HG03575 (cell line): Measurements from ENCODE around the gene RPH3AL.
"Not testable (repeated sequence)": the region's sequence is repeated elsewhere in the genome, so short reads cannot be mapped to it uniquely, and the experiment has no call there.

ENCODE experiments used
- ATAC-seq: cut with Tn5 transposase; IDR thresholded peaks from one replicate; pipeline ENCODE4 v1.9.1; 2021; ENCODE audit not compliant: unreplicated experiment, insufficient number of reproducible peaks, low FRiP score; ENCODE audit errors: extremely low read depth

Gene RPH3AL

DNA sequence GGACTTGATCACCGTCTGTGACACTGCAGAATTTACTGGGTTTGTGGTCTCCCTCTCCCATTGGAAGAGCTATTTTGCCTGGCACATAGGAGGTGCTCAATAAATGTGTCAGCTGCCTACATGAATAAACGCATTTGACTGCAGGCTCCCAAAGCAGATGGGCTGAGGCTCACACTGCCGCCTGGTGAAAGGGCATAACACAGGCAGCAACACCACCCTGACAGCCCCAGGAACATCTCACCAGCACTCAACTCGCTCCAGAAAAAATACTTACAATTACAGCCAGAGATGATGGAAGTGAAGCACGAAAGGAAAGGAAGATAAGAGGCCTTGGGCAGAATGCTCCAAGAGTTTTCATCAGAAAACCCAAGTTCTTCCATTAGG, 73.9 kb downstream of the RPH3AL start:
- ATAC-seq = no peak

DNA sequence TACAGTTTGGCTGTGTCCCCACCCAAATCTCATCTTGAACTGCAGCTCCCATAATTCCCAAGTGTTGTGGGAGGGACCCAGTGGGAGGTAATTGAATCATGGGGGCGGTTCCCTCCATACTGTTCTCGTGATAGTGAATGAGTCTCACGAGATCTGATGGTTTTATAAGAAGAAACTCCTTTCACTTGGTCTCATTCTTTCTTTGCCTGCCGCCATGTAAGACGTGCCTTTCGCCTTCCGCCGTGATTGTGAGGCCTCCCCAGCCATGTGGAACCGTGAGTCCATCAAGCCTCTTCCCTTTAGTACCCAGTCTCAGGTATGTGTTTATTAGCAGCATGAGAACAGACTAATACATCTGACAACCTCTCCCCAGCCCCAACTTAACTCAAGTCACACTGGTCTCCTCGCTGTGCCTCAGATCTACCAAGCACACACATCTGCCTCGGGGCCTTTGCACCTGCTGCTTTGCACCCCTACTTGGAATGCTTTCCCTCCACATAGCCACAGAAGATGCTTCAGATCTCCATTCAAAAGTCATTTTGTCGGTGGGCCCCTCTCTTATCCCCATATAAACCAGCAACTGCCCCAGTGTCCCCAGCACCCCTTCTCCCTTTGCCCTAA, 74.4 kb downstream of the RPH3AL start:
- ATAC-seq = no peak

DNA sequence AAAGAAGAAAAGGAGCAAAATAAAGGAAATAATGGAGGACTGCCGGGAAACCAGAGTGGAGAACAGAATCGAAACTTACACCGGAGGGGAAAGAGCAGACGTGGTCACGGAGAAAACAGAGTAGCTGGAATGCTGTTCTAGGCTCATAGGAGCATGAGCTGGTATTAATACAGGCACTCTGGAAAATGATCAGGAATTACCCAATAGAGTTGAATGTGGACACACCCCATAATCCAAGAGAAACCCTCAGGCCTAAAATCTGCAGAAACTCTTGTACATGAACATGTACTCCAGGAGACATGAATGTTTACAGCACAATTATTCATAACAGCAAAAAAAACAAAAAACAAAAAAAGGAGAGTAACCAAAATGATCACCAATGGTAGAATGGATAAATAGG, 77.7 kb downstream of the RPH3AL start:
- ATAC-seq = no peak

DNA sequence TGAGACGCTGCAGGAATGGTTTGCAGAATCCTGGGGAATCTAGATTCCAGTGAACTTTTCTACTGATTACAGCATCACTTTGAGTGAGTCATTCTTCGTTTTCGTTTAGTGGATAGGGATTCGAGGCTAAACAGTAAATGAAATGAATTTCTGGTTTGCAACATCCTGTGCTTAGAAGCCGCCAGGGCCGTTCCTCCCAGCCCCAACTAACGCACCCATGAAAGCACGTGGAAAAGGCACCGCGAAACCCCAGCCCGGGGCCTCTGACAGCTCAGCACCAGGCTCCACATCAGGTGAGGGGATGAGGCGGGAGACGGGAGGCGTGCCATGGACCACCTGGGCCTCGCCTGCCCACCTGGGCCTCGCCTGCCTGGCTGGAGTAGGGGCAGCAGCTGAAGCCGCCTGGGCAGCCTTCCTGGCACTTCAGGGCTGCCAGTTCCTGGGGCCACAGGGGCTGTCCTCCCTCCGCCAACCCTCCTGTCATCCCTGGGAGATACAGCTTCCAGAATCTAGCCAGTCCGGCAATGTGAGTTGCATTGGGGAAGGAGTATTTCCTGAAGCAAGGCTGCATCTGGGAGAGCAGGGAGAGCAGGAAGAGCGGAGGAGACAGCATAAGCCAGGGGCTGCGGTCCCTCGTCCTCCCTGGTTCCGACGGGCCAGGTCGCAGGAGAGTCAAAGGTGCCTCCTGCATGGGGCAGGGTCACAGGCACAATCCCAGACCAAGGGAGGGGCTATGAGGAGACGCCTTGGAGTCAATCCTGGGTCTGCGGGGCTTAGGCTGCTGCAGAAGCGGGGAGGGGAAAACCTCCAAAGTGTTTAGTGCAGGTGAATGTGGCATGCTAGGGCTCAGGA, 78.4 kb downstream of the RPH3AL start:
- ATAC-seq = no peak

DNA sequence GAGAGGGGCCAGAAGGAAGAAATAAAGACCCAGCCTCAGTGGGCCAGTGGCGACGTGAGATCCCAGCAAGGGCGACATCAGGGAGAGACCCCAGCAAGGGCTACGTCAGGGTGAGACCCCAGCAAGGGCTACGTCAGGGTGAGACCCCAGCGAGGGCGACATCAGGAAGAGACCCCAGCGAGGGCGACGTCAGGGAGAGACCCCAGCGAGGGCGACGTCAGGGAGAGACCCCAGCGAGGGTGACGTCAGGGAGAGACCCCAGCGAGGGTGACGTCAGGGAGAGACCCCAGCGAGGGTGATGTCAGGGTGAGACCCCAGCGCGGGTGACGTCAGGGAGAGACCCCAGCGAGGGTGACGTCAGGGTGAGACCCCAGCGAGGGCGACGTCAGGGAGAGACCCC, 79.8 kb downstream of the RPH3AL start:
- not testable (repeated sequence) for ATAC-seq

DNA sequence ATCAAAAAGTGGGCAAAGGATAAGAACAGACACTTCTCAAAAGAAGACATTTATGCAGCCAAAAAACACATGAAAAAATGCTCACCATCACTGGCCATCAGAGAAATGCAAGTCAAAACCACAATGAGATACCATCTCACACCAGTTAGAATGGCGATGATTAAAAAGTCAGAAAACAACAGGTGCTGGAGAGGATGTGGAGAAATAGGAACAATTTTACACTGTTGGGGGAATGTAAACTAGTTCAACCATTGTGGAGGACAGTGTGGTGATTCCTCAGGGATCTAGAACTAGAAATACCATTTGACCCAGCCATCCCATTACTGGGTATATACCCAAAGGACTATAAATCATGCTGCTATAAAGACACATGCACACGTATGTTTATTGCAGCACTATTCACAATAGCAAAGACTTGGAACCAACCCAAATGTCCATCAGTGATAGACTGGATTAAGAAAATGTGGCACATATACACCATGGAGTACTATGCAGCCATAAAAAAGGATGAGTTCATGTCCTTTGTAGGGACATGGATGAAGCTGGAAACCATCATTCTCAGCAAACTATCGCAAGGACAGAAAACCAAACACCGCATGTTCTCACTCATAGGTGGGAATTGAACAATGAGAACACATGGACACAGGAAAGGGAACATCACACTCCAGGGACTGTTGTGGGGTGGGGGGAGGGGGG, 80.5 kb downstream of the RPH3AL start:
- not testable (repeated sequence) for ATAC-seq

DNA sequence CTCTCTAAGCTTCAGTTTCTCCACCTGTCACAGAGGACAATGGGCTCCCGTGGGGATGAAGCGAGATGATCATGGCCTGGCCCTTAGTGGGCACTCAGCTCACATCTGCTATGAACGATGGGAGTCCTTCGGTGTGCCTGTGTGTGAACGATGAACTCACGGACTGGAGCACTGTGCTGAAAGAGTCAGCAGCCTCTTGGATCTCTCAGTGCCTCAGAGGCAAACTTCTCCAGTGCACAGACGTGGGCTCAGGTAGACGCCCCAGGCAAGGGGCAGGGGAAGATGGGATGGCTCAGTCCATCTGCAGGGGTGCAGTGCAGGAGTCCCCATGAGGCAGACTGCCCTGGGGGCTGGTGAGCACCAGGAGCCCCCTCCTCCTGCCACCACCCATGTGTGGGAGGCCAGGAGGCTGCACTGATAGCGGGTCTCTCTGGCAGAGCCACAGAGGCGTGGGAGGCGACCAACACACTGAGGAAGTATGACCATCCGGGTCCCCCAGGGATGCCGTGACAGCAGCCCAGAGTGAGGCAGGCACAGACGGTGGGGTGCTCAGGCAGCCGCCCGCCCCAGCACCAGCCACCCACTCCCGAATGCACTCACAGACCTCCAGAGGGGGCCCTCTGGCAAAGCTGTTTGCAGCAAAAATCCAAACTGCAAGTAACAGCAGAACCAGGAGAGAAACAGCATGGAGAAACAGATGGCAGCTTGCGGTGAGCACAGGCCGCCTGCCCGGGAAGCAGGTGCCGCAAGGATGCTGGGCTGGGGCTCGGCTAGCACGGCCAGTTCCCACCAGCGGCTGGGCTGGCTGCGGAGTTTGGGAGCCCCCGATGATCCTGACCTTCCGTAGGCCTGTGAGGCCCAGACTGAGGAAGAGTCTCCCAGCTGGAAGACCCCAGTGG, 82.7 kb downstream of the RPH3AL start:
- ATAC-seq = no peak

DNA sequence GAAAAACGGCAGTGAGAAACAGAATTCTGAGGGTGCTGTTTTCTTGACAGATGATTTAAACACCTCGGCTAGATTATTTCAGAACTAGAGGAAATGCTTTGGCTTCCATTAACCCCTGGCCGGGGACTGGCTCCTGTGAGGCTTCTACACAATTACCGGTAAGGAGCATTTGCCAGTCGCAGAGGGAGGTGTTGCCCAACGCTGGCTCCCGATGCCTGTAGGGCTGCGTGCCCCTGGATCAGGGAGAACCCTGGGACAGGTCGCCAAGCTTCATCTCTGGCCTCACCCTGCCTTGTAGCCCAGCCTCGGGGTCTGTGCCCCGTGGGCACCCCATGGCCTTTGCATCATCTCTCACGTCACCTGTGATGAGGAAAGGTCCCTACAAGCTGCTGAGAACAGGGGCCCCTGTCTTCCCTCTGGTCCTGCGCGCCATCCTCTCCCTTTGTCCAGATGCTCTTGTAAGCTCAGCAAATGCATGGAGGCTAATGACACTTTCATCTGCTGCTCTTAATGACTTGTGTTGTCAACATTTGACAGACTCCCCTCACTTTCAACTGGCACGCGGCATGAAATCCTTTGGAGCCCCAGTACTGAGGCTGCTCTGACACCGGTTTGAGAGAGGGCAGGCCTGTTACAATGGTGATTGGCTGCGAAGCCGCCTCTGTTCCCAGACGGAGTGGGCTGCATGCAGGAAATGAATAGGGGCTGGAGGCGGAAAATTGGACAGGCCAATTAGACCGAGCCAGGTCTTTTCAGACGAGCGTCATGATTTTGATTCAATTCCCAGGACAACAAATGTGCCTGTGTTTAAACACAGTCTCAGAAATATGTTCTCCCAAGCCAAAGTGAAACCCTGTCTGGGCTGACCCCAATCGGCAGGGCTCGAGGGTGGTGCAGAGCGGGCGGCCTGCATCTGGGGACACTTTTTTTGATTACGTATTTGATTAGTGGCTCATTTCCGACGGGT, 85.6 kb downstream of the RPH3AL start:
- ATAC-seq = no peak

DNA sequence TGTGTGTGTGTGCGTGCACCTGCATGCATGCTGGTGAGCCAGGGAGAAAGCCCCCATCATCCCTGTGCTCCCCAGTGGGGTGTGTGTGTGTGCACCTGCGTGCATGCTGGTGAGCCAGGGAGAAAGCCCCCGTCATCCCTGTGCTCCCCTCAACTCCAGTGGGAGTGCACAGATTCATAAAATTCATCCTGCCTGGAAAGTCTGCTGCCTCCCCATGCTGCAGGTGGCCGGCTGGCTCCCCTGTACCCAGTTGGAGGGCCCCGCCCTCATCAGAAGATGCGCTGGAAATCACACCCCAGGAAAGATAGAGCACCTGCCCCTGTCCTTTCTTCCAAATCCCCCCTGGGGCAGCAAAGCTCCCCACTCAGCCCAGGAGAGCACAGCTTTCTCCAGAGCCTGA, 86.4 kb downstream of the RPH3AL start:
- ATAC-seq = no peak

DNA sequence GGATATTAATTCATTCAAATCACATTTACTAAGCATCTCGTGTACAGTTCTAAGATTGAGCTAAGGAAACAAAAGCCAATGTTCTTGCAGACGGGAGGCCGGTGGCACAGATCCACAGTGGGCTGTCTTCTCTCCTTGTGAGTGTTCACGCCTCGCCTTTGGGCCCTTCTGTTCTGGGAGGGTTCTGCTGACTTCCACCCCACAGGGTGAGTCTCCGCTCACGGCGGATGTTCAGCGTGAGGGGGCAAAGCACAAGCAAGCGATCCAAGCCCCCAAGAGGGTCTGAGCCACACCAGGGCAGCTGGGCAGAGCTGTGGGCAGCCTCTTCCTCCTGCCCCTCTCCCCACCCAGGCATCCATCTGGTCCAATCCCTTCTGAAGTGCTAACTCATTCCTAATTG, 86.9 kb downstream of the RPH3AL start:
- ATAC-seq = no peak

DNA sequence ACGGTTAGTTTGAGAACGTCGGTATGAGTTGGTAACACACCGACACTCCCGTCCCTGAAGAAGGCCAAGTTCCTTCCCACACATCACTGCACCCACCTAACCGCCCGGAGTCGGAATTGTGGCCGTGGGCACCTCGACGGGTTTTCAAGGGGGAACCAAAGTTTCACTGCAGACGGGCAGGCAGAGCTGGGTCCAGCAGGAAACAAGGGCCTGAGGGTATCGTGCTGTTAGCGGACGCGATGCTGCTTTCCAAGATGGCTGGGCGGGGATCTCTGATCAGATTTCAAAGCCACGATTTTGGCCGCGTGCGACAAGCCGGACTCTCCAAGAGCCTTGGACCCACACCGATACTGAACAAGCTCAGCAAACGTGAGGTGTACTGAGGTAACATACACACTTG, 88.8 kb downstream of the RPH3AL start:
- no peak for ATAC-seq

DNA sequence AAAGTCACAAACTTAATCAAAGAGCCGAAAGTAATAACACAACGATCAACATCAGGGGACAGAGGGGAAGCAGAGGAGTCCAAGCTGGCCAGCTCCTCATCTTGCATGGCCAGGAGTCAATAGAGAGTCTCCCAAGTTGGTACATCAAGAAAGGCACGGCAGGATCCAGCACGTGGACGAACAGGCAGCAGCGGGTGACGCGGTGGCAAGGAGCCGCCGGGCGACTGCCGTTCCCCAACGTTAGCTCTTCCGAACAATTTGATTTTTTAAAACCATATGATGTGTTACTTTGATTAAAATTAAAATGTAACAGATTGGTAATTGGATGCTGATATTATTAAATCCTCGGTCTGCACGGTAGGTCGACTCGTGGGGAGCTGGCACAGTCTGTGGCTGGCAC, 89.3 kb downstream of the RPH3AL start:
- ATAC-seq = no peak

DNA sequence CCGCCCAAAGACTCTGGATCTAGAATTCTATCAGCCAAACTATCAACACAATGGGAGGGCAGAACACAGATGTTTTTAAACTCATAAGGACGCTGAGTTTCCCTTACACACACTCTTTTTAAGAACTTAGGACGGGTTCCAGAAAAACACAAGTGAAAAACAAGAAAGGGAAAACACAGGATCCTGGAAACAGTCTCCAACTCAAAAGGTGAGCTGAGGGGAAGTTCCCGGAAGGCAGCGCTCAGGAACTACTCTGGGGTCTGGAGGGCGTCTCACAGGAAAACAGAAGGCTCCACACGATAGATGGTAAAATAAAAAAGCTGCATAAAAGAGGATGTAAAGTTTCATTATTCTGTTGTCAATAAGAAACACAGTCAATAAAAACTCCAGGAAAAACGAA, 91.0 kb downstream of the RPH3AL start:
- ATAC-seq = no peak

DNA sequence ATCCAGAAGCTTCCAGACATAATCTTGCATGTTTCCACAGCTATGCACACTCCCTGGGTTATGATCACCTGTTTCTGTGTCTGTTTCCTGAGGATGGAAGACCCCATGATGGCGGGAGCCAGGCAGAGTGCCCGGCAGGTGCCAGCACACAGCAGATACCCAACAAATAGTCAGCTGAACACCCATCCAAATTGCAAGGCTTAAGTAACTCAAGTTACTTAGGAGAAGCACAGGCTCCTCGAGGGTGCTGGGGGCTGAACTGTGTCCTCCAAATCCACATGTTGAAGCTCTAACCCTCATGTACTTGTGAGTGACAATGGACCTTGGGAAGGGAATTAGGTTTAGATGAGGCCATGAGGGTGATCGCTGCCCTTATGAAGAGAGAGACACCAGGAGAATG, 91.7 kb downstream of the RPH3AL start:
- no peak for ATAC-seq

DNA sequence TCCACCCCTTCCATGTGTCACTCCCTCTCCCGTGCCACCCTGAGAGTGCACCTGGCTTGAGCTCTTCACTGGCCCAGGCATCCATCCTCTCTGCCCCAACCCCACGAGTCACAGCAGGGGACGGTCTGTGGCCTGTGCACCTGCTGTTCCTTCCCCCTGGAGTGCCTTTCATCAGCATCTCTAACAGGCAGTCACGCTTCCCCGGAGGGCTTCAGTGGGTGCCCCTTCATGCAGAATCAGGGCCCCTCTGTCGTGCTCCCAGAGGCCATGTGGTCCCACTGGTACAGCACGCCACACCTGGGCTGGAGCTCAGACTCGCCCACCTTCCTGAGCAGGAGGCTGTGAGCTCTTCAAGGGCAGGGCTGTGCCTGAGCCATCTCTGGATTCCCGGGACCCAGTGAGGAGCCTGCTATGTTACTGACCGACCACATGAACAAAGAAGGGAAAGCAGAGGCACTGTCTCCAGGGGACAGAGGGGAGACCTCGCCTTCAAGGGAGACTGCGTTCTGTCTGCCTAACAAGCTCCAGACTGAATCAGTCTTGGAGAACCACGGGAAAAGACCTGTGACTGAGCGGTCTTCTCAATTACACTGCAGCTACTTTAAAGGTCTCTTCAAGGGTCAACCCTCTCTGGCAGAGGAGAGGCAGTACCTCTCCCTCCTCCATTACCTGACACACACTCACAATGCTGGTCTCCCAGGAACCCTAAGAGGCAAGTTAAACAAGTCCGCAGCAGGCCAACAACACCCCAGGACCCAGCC, 92.4 kb downstream of the RPH3AL start:
- ATAC-seq = no peak

DNA sequence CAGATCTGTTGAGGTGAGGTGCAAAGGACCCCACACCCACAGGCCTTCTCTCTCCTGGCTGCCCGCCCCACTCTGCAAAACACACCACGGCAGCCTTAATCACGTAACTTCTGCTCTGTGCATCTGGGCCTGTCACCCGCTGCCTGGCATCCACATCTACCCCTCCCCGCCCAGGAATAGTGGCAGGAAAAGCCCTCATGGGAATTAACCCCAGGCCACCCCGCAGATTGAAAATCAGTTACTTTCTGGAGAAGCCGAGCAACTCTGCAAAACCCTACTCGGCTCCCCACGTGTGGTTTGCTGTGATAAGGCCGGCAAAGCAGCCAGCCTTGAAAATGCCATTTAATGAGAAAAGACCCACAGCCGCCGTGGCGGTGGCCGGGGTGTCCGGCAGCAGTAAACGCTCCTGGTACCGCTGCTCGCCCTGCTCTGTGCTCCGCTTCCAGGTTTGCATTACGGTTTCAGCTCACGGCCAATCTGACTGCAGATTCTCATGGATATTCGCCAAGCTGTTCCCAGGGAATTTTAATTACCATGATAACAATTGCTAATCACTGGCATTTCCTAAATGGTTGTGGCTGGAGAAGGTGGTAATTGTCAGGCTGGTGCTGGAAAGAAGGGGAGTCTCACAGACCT, 93.1 kb downstream of the RPH3AL start:
- no peak for ATAC-seq

DNA sequence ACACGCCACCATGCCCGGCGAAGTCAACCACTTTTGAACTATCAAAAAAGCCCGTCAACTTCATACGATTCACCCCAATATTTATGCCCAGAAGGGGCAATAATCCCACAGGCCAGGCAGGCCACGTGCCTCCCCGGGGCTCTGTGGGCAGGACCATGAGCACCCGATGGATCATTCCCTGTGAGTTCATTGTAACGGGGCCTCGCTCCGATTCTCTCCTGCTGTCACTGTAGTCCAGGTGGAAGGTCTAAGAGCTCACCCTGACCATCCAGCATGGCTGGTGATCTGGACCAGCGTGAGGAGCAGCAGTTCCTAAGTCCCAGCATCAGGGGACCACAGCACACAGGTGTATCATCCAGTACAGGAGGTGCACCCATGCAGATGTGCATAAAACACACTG, 93.7 kb downstream of the RPH3AL start:
- ATAC-seq = no peak
